Lower leg skin (tissue), 3 donors: ENCODE data around the gene PGLYRP3.

Source experiments
- POLR2A ChIP-seq, 2 donors: fragments of 450-650 bp; IDR thresholded peaks; one replicate each; pipeline ENCODE4 v1.6.1; 2016 to 2017; ENCODE audit warnings: antibody characterized with exemption in 2 of 2, mild to moderate bottlenecking in 1 of 2, moderate library complexity in 1 of 2
- TF ChIP-seq, protein P1 (sequence below), 3 donors: fragments of 450-650 bp; IDR thresholded peaks; one replicate each; pipeline ENCODE4 v1.5.1; 2016; ENCODE audit warnings: antibody characterized with exemption in 3 of 3, mild to moderate bottlenecking in 3 of 3, moderate library complexity in 2 of 3

DNA sequence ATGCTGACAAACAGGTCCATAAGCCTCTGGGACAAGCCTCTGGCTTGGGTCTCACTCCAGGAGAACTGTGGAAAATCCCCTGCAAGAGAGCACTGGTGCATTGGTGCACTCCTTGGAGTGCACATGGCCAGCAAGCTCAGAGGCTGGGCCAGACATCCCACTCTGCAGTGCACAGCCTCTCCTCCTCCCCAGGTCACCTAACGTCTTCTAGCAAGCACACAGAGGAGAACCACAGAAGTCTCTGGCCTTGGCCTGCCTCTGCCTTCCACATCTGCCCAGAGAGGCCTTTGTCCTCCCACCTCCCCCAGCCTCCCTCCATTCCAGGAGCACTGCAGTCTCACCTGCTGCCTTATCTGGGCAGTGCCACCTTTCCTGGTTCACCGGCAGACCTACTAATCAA is 4.2 kb downstream of the PGLYRP3 start:
- TF ChIP-seq, protein P1, sequence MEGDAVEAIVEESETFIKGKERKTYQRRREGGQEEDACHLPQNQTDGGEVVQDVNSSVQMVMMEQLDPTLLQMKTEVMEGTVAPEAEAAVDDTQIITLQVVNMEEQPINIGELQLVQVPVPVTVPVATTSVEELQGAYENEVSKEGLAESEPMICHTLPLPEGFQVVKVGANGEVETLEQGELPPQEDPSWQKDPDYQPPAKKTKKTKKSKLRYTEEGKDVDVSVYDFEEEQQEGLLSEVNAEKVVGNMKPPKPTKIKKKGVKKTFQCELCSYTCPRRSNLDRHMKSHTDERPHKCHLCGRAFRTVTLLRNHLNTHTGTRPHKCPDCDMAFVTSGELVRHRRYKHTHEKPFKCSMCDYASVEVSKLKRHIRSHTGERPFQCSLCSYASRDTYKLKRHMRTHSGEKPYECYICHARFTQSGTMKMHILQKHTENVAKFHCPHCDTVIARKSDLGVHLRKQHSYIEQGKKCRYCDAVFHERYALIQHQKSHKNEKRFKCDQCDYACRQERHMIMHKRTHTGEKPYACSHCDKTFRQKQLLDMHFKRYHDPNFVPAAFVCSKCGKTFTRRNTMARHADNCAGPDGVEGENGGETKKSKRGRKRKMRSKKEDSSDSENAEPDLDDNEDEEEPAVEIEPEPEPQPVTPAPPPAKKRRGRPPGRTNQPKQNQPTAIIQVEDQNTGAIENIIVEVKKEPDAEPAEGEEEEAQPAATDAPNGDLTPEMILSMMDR (IDR thresholded peaks at IDR 0.05), result no peak
- TF ChIP-seq POLR2A (IDR thresholded peaks at IDR 0.05), result no peak
